DOHH2 (cell line): Measurements from ENCODE around the gene ACE.

ENCODE experiments used
- H3F3A ChIP-seq: fragments of 200-600 bp; sonication (generic), shearing (Covaris generic); 2 replicates; pipeline ENCODE4 v1.6.0; 2016; ENCODE audit warnings: antibody characterized with exemption, mild to moderate bottlenecking; ENCODE audit not compliant: control insufficient read depth, insufficient read depth
- H3K27ac ChIP-seq: fragments of 200-600 bp; sonication (generic); 2 replicates; pipeline ENCODE4 v1.5.1; 2014; ENCODE audit warnings: low read depth, mild to moderate bottlenecking, low read length, moderate library complexity
- H3K27me3 ChIP-seq: fragments of 200-600 bp; sonication (generic); 2 replicates; pipeline ENCODE4 v1.6.1; 2014; ENCODE audit warnings: mild to moderate bottlenecking, low read length, mixed read lengths; ENCODE audit not compliant: control insufficient read depth
- H3K36me3 ChIP-seq: fragments of 200-600 bp; sonication (generic); 2 replicates; pipeline ENCODE4 v1.6.1; 2014; ENCODE audit warnings: mild to moderate bottlenecking, low read length, moderate library complexity, mixed read lengths; ENCODE audit not compliant: control insufficient read depth
- H3K4me1 ChIP-seq: fragments of 200-600 bp; sonication (generic); 2 replicates; pipeline ENCODE4 v1.6.1; 2014; ENCODE audit warnings: mild to moderate bottlenecking, low read length, mixed read lengths; ENCODE audit not compliant: control insufficient read depth
- H3K4me2 ChIP-seq: fragments of 200-600 bp; sonication (generic); 2 replicates; pipeline ENCODE4 v1.6.0; 2014; ENCODE audit warnings: mild to moderate bottlenecking, low read length, moderate library complexity
- H3K4me3 ChIP-seq: fragments of 200-600 bp; sonication (generic); 2 replicates; pipeline ENCODE4 v1.5.1; 2014; ENCODE audit warnings: mild to moderate bottlenecking, low read length, mixed read lengths
- H3K79me2 ChIP-seq: fragments of 200-600 bp; sonication (generic); 2 replicates; pipeline ENCODE4 v1.6.1; 2014; ENCODE audit warnings: mild to moderate bottlenecking, low read length, mixed read lengths; ENCODE audit not compliant: control insufficient read depth
- H3K9me2 ChIP-seq: fragments of 200-600 bp; sonication (generic); replicated peaks from 2 replicates; pipeline ENCODE4 v1.6.1; 2014; ENCODE audit warnings: mild to moderate bottlenecking, low read length, mixed read lengths; ENCODE audit not compliant: control insufficient read depth
- H3K9me3 ChIP-seq: fragments of 200-600 bp; sonication (generic); 2 replicates; pipeline ENCODE4 v1.6.1; 2014; ENCODE audit warnings: antibody characterized with exemption, low read length, mixed read lengths; ENCODE audit not compliant: control insufficient read depth, insufficient read depth
- H4K20me1 ChIP-seq: fragments of 200-600 bp; sonication (generic); 2 replicates; pipeline ENCODE4 v1.6.0; 2014; ENCODE audit warnings: low read depth, mild to moderate bottlenecking, antibody characterized with exemption, low read length, moderate library complexity; ENCODE audit not compliant: control insufficient read depth, insufficient read depth
- CTCF ChIP-seq: fragments of 200-600 bp; sonication (generic); IDR thresholded peaks from one replicate; pipeline ENCODE4 v1.5.1; 2014; ENCODE audit warnings: antibody characterized with exemption, mild to moderate bottlenecking, low read depth, low read length; ENCODE audit not compliant: poor library complexity, severe bottlenecking
- EZH2phosphoT487 ChIP-seq: fragments of 200-600 bp; sonication (generic); IDR thresholded peaks from 2 replicates; pipeline ENCODE4 v1.6.1; 2017; ENCODE audit warnings: borderline replicate concordance, mild to moderate bottlenecking, antibody characterized with exemption, low read length, moderate library complexity, mixed read lengths

Gene ACE

GRCh38 chr17:63519116-63519881 lies 42.4 kb downstream of the ACE start:
- H4K20me1 ChIP-seq, result 0 out of 2 replicates have a peak, but pooled peaks cover 2% of the 10 kb centered on the region
- H3F3A ChIP-seq, result no peaks in the 10 kb centered on the region
- H3K36me3 ChIP-seq, result no peaks in the 10 kb centered on the region
- peaks cover 42% of the 10 kb centered on the region for H3K27me3 ChIP-seq
- no peaks in the 10 kb centered on the region for H3K9me3 ChIP-seq
- no peak overlapping the region for H3K4me3 ChIP-seq
- H3K4me2 ChIP-seq, result no peak overlapping the region
- no peaks in the 10 kb centered on the region for H3K79me2 ChIP-seq
- TF ChIP-seq EZH2phosphoT487 (no peak), CTCF (no peak)
- no peak overlapping the region for H3K27ac ChIP-seq
- H3K4me1 ChIP-seq, result no peaks in the 10 kb centered on the region
- H3K9me2 ChIP-seq, result no peaks in the 10 kb centered on the region

- TF ChIP-seq EZH2phosphoT487, result no peak
- no peak for TF ChIP-seq CTCF
- no peaks in the 10 kb centered on the region for H3K9me2 ChIP-seq
- H3K36me3 ChIP-seq, result no peaks in the 10 kb centered on the region
- H3K4me2 ChIP-seq, result no peak overlapping the region
- H3K27ac ChIP-seq, result no peak overlapping the region
- no peak overlapping the region for H3K4me3 ChIP-seq
- 0 out of 2 replicates have a peak, but pooled peaks cover 2% of the 10 kb centered on the region for H4K20me1 ChIP-seq
- no peaks in the 10 kb centered on the region for H3K9me3 ChIP-seq
- H3F3A ChIP-seq, result no peaks in the 10 kb centered on the region
- peaks cover 41% of the 10 kb centered on the region for H3K27me3 ChIP-seq
- no peaks in the 10 kb centered on the region for H3K4me1 ChIP-seq
- no peaks in the 10 kb centered on the region for H3K79me2 ChIP-seq
Measured at GRCh38 chr17:63519972-63520882, 43.4 kb downstream of the ACE start.

GRCh38 chr17:63523253-63523855 lies 46.5 kb downstream of the ACE start, which contains the start of gene KCNH6:
KCNH6 (plus strand) TSS chr17:63523358; CDS start chr17:63523414, 56 bp downstream.
- 0 out of 2 replicates have a peak, but pooled peaks cover 2% of the 10 kb centered on the region for H4K20me1 ChIP-seq

More at GRCh38 chr17:63523253-63523855, 46.5 kb downstream of the ACE start, which contains the start of gene KCNH6:
- H3K79me2 ChIP-seq, result no peaks in the 10 kb centered on the region
- no peaks in the 10 kb centered on the region for H3K36me3 ChIP-seq
- H3K4me2 ChIP-seq, result no peak within 1 kb of the TSS
- peaks cover 37% of the 10 kb centered on the region for H3K27me3 ChIP-seq
- no peaks in the 10 kb centered on the region for H3K4me1 ChIP-seq
- no peaks in the 10 kb centered on the region for H3F3A ChIP-seq
- H3K9me2 ChIP-seq, result no peaks in the 10 kb centered on the region
- no peak within 1 kb of the TSS for H3K4me3 ChIP-seq
- no peak within 1 kb of the TSS for H3K27ac ChIP-seq
- no peak for TF ChIP-seq CTCF
- no peak for TF ChIP-seq EZH2phosphoT487
- H3K9me3 ChIP-seq, result no peaks in the 10 kb centered on the region
